ENCODE measurements around the gene RAPGEF4. TPM values are rescaled to one million over a fixed set of nuclear protein-coding genes. Genes with fewer than 3 reads are reported as not detected.

RAPGEF4 gene
- total RNA-seq, 1 experiment from 2014 or later, result 0.59 TPM

Other genes with a start within 250 kb of the RAPGEF4 start
- gene PDK1, start 179.8 kb upstream of the RAPGEF4 start, total RNA-seq (2021; ENCODE audit: unreplicated experiment), result 21.3 TPM